Neural cell (in vitro differentiated cells): ENCODE measurements around the gene IFFO2.

Experiments used
- CTCF ChIP-seq: fragments of 450-650 bp; IDR thresholded peaks from 2 replicates; pipeline ENCODE4 v1.5.1; 2014; ENCODE audit warnings: antibody characterized with exemption, mild to moderate bottlenecking, moderate library complexity; ENCODE audit not compliant: poor library complexity, severe bottlenecking
- EP300 ChIP-seq: fragments of 450-650 bp; conservative IDR thresholded peaks from 2 replicates; pipeline ENCODE4 v1.6.1; 2014; ENCODE audit warnings: antibody characterized with exemption, mild to moderate bottlenecking, moderate library complexity; ENCODE audit not compliant: poor library complexity, severe bottlenecking
- EZH2 ChIP-seq: fragments of 200-600, 300-800 bp; shearing (Covaris generic), sonication (generic); IDR thresholded peaks from 2 replicates; pipeline ENCODE4 v1.6.1; 2014; ENCODE audit warnings: antibody characterized with exemption, low read length, borderline replicate concordance, mild to moderate bottlenecking; ENCODE audit not compliant: insufficient read depth, poor library complexity, severe bottlenecking
- MXI1 ChIP-seq: fragments of 450-650 bp; conservative IDR thresholded peaks from 2 replicates; pipeline ENCODE4 v1.6.1; 2014; ENCODE audit warnings: antibody characterized with exemption, mild to moderate bottlenecking; ENCODE audit not compliant: poor library complexity, severe bottlenecking
- POLR2AphosphoS5 ChIP-seq: IDR thresholded peaks from 2 replicates; pipeline ENCODE4 v1.6.1; 2012
- RAD21 ChIP-seq: fragments of 450-650 bp; conservative IDR thresholded peaks from 2 replicates; pipeline ENCODE4 v1.6.1; 2014; ENCODE audit warnings: antibody characterized with exemption, mild to moderate bottlenecking, moderate library complexity
- REST ChIP-seq: IDR thresholded peaks from 2 replicates; pipeline ENCODE4 v1.6.1; 2012; ENCODE audit warnings: borderline replicate concordance
- SMC3 ChIP-seq: fragments of 450-650 bp; conservative IDR thresholded peaks from 2 replicates; pipeline ENCODE4 v1.6.1; 2014; ENCODE audit warnings: antibody characterized with exemption, mild to moderate bottlenecking, moderate library complexity; ENCODE audit not compliant: poor library complexity
- TAF1 ChIP-seq: IDR thresholded peaks from 2 replicates; pipeline ENCODE4 v1.6.1; 2012; ENCODE audit warnings: low read depth

- no peak for TF ChIP-seq CTCF
- TF ChIP-seq POLR2AphosphoS5 = no peak
- no peak for TF ChIP-seq EZH2
- no peak for TF ChIP-seq REST
- no peak for TF ChIP-seq SMC3
- no peak for TF ChIP-seq TAF1
- TF ChIP-seq MXI1 = no peak
- TF ChIP-seq EP300 = no peak
- TF ChIP-seq RAD21 = no peak
These were observed 71.0 kb downstream of the IFFO2 start for GRCh38 chr1:18885311-18886002.
